Measurements from ENCODE around the gene RALB. TPM values are rescaled to one million over a fixed set of nuclear protein-coding genes. Genes with fewer than 3 reads are reported as not detected.
A peak's percentile ranks its signal among the peaks of the same experiment; 100 is the strongest.

RALB gene
- total RNA-seq, 2 donors from 2014 or later: 92.6 to 132 TPM

GRCh38 chr2:120228503-120228902 is 24.1 kb upstream of the RALB start:
- H3K4me1 ChIP-seq (replicated peaks): peaks cover 5% of the 10 kb centered on the region
- H3K36me3 ChIP-seq: no peaks in the 10 kb centered on the region
- no peak for TF ChIP-seq POLR2A (IDR thresholded peaks at IDR 0.05)
- peak in 2 of 4 experiments; percentile 14 to 17 for TF ChIP-seq CTCF (IDR thresholded peaks at IDR 0.05)
- TF ChIP-seq POLR2AphosphoS5 (IDR thresholded peaks at IDR 0.05): peak; percentile 46
- peak; percentile 46 for DNase-seq (ENCODE audit: low spot score)
- no peaks in the 10 kb centered on the region for H3K9me3 ChIP-seq
- intact Hi-C loops (cut with DNase I): no loop called here
- H3K27ac ChIP-seq: no peak overlapping the region
- H3K4me3 ChIP-seq: no peak overlapping the region
- no peaks in the 10 kb centered on the region for H3K27me3 ChIP-seq (replicated peaks; ENCODE audit: insufficient read depth)
- 38% methylated on average over 5 of the region's 5 CpGs for WGBS

GRCh38 chr2:120229341-120229740 is 23.3 kb upstream of the RALB start:
- intact Hi-C loops (cut with DNase I): no loop called here
- 82% methylated on average over 10 of the region's 10 CpGs for WGBS
- H3K36me3 ChIP-seq: no peaks in the 10 kb centered on the region

GRCh38 chr2:120230515-120231471 is 21.9 kb upstream of the RALB start:
- Histone ChIP-seq H3K27me3 (replicated peaks; ENCODE audit: insufficient read depth) (no peaks in the 10 kb centered on the region), H3K9me3 (no peaks in the 10 kb centered on the region), H3K36me3 (no peaks in the 10 kb centered on the region), H3K4me3 (no peak overlapping the region), H3K4me1 (replicated peaks) (no peaks in the 10 kb centered on the region), H3K27ac (no peak overlapping the region)
- WGBS: 85% methylated on average over 17 of the region's 17 CpGs
- no peak for DNase-seq (ENCODE audit: low spot score)
- intact Hi-C loops (cut with DNase I): no loop called here
- TF ChIP-seq POLR2A (IDR thresholded peaks at IDR 0.05): no peak

More at GRCh38 chr2:120229341-120229740, 23.3 kb upstream of the RALB start:
- DNase-seq (ENCODE audit: low spot score): no peak
- Histone ChIP-seq H3K9me3 (no peaks in the 10 kb centered on the region), H3K4me1 (replicated peaks) (peaks cover 1% of the 10 kb centered on the region), H3K4me3 (no peak overlapping the region), H3K27ac (no peak overlapping the region), H3K27me3 (replicated peaks; ENCODE audit: insufficient read depth) (no peaks in the 10 kb centered on the region)
- no peak for TF ChIP-seq CTCF (IDR thresholded peaks at IDR 0.05)
- TF ChIP-seq POLR2A (IDR thresholded peaks at IDR 0.05): no peak
- TF ChIP-seq POLR2AphosphoS5 (IDR thresholded peaks at IDR 0.05): no peak

GRCh38 chr2:120231564-120231973 is 21.1 kb upstream of the RALB start:
- intact Hi-C loops (cut with DNase I): no loop called here
- no peaks in the 10 kb centered on the region for H3K36me3 ChIP-seq
- no peaks in the 10 kb centered on the region for H3K4me1 ChIP-seq (replicated peaks)
- no peaks in the 10 kb centered on the region for H3K27me3 ChIP-seq (replicated peaks; ENCODE audit: insufficient read depth)
- WGBS: 79% methylated on average over 4 of the region's 4 CpGs
- peak overlapping the region; percentile 72 to 75 for H3K27ac ChIP-seq
- H3K4me3 ChIP-seq: peak overlapping the region; percentile 24 to 34
- no peaks in the 10 kb centered on the region for H3K9me3 ChIP-seq
- TF ChIP-seq CTCF (IDR thresholded peaks at IDR 0.05): no peak
- DNase-seq (ENCODE audit: low spot score): no peak

- TF ChIP-seq POLR2AphosphoS5 (IDR thresholded peaks at IDR 0.05) (peak; percentile 62), POLR2A (IDR thresholded peaks at IDR 0.05) (no peak)
- intact Hi-C loops (cut with DNase I): no loop called here
- H3K4me3 ChIP-seq: peak overlapping the region; percentile 24 to 34
- DNase-seq (ENCODE audit: low spot score): peak; percentile 47
- no peaks in the 10 kb centered on the region for H3K36me3 ChIP-seq
- no peaks in the 10 kb centered on the region for H3K9me3 ChIP-seq
- H3K27me3 ChIP-seq (replicated peaks; ENCODE audit: insufficient read depth): no peaks in the 10 kb centered on the region
- WGBS: 10% methylated on average over 15 of the region's 15 CpGs
- H3K4me1 ChIP-seq (replicated peaks): no peaks in the 10 kb centered on the region
- H3K27ac ChIP-seq: peak overlapping the region; percentile 72 to 75
Measured at GRCh38 chr2:120231974-120232635, 20.5 kb upstream of the RALB start.

All from prostate gland (tissue), 2 donors.